ENCODE measurements around the gene PRELID3B. TPM values are rescaled to one million over a fixed set of nuclear protein-coding genes. Genes with fewer than 3 reads are reported as not detected.
A peak's percentile ranks its signal among the peaks of the same experiment; 100 is the strongest.

Gene PRELID3B
- total and polyA plus RNA-seq, 10 of the 15 experiments (the other 5 are each of a cell fraction or from before 2014, with no cell fraction given) = 72.5 to 151 (median 124) TPM

- TF ChIP-seq SIX5 (IDR thresholded peaks at IDR 0.05; ENCODE audit: low read depth, low read length, severe bottlenecking) (no peak), MEF2B (IDR thresholded peaks at IDR 0.05; ENCODE audit: partially characterized antibody, poor library complexity, severe bottlenecking) (peak; percentile 79), ZNF207 (IDR thresholded peaks at IDR 0.05; ENCODE audit: borderline replicate concordance) (peak; percentile 71; the same call in 1 of the 2 replicates), BACH1 (IDR thresholded peaks at IDR 0.05; ENCODE audit: borderline replicate concordance) (no peak; the same call in none of the 2 replicates), WRNIP1 (IDR thresholded peaks at IDR 0.05; ENCODE audit: borderline replicate concordance, low read depth, low read length) (no peak), YBX1 (IDR thresholded peaks at IDR 0.05) (no peak), SP1 (IDR thresholded peaks at IDR 0.05; ENCODE audit: low read depth, low read length) (peak; percentile 80), CHD4 (IDR thresholded peaks at IDR 0.05) (no peak; the same call in 1 of the 2 replicates), KAT2A (conservative IDR thresholded peaks at IDR 0.05; ENCODE audit: control insufficient read depth, low read depth, low read length) (no peak), NR2C1 (IDR thresholded peaks at IDR 0.05) (peak; percentile 15; the same call in 1 of the 2 replicates), RBBP5 (conservative IDR thresholded peaks at IDR 0.05) (no peak), ZNF24 (IDR thresholded peaks at IDR 0.05) (peak; percentile 23; the same call in 1 of the 2 replicates), POLR2AphosphoS2 (IDR thresholded peaks at IDR 0.05; ENCODE audit: low read depth, low read length) (no peak), ZNF592 (IDR thresholded peaks at IDR 0.05) (no peak), FOXM1 (IDR thresholded peaks at IDR 0.05; ENCODE audit: low read depth, low read length) (peak; percentile 92), LARP7 (IDR thresholded peaks at IDR 0.05) (no peak), IKZF1 (conservative IDR thresholded peaks at IDR 0.05) (peak; percentile 99), SREBF1 (IDR thresholded peaks at IDR 0.05; ENCODE audit: low read length) (no peak), ZNF217 (IDR thresholded peaks at IDR 0.05) (peak; percentile 66), RUNX3 (IDR thresholded peaks at IDR 0.05; ENCODE audit: low read length) (peak; percentile 96), SPI1 (IDR thresholded peaks at IDR 0.05; ENCODE audit: borderline replicate concordance, insufficient read depth, low read depth, low read length) (peak; percentile 99), CBX5 (IDR thresholded peaks at IDR 0.05; ENCODE audit: low read depth) (peak; percentile 58; the same call in 1 of the 2 replicates), PBX3 (IDR thresholded peaks at IDR 0.05; ENCODE audit: insufficient replicate concordance, low read depth, low read length) (peak; percentile 76), ZNF384 (IDR thresholded peaks at IDR 0.05; ENCODE audit: borderline replicate concordance, low read depth, low read length) (no peak), RELB (IDR thresholded peaks at IDR 0.05; ENCODE audit: low read depth) (peak; percentile 95)
Observed at GRCh38 chr20:59007665-59008511, 34.7 kb downstream of the PRELID3B start (continued).
